ENCODE results near the gene CXorf38.

Gene CXorf38, protein sequence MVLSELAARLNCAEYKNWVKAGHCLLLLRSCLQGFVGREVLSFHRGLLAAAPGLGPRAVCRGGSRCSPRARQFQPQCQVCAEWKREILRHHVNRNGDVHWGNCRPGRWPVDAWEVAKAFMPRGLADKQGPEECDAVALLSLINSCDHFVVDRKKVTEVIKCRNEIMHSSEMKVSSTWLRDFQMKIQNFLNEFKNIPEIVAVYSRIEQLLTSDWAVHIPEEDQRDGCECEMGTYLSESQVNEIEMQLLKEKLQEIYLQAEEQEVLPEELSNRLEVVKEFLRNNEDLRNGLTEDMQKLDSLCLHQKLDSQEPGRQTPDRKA

GRCh38 chrX:40647307-40648197 lies at the start of gene CXorf38:
CXorf38 (minus strand) TSS chrX:40647561; CDS start chrX:40647520, 41 bp downstream.
- DNase-seq: peak; percentile 65 to 67

DNA sequence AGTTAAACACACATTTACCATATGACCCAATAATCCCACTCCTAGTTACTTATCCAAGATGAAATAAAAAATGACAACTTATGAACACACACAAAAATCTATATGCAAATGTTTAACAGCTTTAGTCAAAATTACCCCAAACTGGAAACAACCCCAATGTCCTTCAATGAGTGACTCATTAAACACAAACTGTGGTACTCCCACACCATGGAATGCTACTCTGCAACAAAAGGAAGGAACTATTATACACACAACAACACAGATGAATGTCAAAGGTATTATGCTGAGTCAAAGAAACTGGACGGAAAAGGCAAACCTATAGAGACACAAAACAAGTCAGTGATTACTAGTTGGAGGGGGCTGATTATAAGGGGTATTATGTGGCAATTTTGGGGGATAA lies 47.4 kb upstream of the CXorf38 start:
- no peak for DNase-seq

DNA sequence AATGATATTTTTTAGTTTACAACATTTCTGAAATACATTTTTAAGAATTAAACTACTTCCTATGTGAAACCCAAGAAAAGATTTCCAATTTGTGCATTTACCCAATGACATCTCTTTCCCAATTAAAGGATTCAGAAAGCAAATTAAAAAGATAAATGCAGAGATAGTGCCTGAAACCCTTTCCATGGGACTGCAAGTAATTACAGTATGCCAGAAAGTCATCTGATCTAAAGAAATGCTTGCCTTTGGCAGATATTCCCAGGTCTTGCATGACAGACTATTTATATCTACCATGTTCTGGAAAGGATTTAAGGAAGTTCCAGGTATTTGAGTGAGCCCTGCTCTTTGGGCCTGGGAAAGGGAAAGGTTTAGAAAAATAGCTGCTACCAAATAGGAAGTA lies 41.6 kb upstream of the CXorf38 start:
- no peak for DNase-seq

- DNase-seq: no peak
Observed at GRCh38 chrX:40687169-40687568, 39.8 kb upstream of the CXorf38 start.

- no peak for DNase-seq
Observed at GRCh38 chrX:40685362-40685918, 38.1 kb upstream of the CXorf38 start.

- no peak for DNase-seq
Observed at GRCh38 chrX:40684092-40684491, 36.7 kb upstream of the CXorf38 start.

DNA sequence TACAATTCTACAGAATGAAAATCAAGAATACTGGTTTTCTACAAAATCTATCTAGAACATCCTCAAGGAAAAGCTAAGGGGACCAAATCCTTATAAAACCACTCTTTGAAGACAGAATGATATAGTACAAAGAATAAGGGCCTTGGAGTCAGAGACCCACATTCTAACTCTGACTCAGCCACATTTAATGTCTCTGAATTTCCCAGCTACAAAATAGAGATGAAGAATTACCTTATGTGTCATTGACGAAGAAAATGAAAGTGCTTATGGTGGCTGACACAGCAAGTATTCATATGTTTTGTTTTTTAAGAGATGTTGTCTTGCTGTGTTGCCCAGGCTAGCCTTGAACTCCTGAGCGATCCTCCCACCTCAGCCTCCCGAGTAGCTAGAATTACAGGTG lies 35.9 kb upstream of the CXorf38 start:
- DNase-seq: no peak

- DNase-seq: no peak
Observed at GRCh38 chrX:40671126-40671525, 23.8 kb upstream of the CXorf38 start.

- no peak for DNase-seq
Observed at GRCh38 chrX:40663880-40664630, 16.7 kb upstream of the CXorf38 start.

DNA sequence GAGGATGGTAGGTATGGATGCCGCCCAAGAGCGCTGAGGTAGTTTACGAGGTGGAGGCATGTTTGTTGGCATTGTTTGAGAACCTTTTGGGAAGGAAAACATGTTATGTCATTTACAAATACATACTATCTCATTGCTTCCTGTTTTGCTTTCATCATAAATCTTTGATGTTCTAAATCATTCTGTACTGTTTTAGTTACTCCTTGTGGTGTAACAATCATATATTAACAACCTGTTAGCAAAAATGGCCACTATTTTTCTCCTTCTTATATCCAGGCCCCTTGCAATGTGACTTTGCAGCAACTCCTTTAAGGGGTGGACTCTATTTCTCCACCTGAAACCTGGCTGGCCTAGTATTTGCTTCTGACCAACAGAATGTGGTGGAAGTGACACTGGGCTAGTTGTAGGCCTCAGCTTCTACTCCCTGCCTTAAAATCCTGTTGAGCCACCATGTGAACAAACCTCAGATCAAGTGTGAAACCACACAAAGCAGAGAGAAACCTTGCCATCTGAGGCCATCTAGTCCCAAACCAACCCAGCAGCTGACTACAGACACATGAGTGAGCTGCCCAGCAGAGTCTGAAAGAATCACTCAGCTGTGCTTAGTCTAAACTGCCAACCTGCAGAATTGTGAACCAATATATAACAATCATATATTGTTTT lies 15.8 kb upstream of the CXorf38 start:
- no peak for DNase-seq

GRCh38 chrX:40661489-40661888 lies 14.1 kb upstream of the CXorf38 start:
- DNase-seq: no peak

DNA sequence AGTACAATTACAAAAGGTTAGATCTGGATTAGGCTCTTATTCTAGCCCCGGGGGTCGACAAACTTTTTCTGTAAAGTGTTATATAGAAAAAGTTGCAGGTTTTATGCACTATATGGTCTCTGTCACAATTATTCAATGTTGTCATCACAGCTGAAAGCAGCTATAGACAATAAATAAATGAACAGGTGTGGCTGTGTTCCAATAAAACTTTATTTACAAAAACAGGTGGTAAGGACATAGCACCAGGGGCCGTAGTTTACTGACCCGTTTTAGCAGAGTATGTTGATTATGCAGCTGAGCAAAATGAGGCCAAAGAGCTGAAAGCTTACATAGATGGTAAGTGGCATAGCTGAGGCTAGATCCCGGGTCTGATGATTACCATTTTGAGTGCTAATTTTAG lies 13.0 kb upstream of the CXorf38 start:
- no peak for DNase-seq

DNA sequence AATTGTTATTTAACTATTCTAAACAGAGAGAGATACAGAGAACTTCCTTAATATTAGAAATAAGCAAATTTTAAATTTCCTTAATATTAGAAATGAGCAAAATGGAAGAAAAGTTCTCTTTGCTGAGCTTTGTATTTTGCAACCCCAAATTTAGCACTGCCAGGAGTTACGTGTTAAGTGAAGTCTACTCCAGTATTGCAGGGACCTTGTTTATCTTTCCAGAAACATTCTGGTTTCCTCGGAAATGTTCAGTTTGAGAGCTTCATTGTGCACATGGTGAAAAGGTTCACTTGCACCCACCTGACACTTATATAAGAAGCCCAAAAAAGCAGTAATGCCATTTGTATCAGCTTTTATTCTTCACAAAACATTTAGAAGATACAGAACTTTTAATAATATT lies 6.2 kb upstream of the CXorf38 start:
- DNase-seq: no peak

DNA sequence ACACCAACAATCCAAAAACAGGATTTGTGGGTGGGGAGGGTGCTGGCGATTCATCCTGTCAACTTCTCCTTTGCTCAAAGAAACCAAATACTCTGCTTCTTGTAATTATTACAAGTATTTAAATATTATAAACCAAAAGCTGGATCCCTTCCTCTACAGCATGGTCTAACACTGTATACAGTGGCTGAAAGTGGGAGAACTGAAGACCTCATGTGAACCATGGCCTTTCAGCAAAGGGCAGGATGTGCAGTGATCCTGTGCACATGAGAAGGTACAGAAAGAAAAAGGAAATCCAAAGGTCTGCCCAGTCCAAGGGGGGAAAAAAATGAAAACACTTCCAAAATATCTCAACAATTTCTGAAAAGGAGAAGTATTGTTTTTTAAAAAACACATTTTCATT lies 5.3 kb upstream of the CXorf38 start:
- DNase-seq: no peak

DNA sequence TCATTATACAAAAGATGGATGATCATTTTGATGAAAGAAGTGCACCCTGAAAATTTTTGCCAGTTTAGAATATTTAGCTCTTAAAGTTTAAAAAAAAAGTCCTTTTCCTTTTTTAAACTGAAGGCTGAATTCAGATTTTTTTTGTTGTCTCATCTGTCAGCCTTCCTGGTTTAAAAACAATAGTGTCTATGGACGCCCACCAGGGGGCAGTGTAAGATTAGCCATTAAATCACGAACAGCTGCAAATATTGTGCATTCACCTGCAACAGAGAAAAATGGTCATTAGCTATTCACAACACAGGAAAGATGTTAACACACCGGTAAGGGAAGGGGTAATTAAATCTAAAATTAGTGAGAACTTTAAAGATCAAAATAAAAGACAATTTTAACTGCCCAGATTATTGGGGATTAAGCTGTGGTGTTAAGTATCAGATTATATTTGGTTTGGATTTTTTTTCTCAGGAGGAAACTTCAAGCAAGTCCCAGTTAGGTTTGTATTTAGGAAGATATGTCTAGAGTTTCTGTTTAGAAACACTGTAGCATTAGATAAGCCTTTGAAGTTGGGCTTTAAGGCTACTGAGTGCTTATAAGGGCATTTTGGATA lies 4.4 kb upstream of the CXorf38 start:
- peak; percentile 13 to 39 for DNase-seq

- DNase-seq: no peak
Observed at GRCh38 chrX:40646489-40647306, 663 bp downstream of the CXorf38 start.

DNA sequence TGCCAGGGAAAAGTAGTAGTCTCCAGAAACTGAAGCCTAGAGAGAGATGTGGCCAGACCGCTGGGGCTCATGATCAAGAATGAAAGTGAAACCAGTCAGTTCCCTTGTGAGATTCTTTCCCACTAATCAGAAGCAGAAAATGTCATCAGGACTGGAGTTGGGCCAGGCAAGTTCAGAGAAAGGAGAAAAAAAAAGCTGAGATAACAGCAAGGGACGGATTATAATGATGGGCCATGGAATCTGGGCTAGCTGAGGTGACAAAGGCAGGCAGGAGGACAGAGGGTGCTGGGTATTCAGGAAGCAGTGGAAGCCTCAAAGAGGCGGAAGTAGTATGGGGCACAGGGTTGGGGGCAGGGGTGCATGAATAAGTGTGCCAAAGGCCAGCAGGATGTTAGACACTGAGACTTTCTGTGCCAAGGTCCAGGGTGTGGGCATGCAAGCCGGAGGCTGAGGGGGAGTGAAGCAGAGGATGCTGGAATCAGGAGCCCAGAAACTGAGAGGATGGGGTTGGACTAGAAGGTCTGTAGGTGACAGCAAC lies 2.5 kb downstream of the CXorf38 start:
- peak; percentile 51 to 60 for DNase-seq

- DNase-seq: peak; percentile 83 to 92
Observed at GRCh38 chrX:40644176-40644575, 3.2 kb downstream of the CXorf38 start.

DNA sequence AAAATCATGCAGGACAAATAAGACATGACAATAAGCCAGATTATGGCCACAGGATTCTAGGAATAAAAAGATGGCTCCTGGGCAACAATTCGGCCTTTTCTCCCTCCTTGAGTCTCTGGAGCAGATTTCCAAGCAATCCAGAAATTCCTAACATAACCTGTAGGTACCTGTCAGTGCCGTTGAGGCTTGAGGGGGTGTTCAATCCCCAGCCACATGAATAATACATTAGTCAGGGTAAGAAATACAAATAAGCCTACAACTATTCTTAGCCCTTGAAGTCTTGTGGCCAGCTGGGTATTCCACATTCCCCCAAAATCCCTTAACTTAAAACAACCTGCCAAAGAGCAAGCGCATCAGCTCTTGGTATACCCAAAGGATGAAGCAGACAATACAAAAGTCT lies 9.7 kb downstream of the CXorf38 start:
- DNase-seq: no peak

GRCh38 chrX:40632199-40632598 lies 15.2 kb downstream of the CXorf38 start:
- no peak for DNase-seq

- peak; percentile 43 to 57 for DNase-seq
Observed at GRCh38 chrX:40628506-40628905, 18.9 kb downstream of the CXorf38 start.
